Endothelial cell of umbilical vein (primary cell): ENCODE results near the gene MYMK.

Source experiments
- CTCF ChIP-seq, 2 donors: IDR thresholded peaks; 1 replicate in 1 of 2; 2 replicates in 1 of 2; pipeline ENCODE4 v1.5.1; 2011; ENCODE audit warnings: low read length in 2 of 2, mild to moderate bottlenecking in 2 of 2, moderate library complexity in 2 of 2, control low read depth in 1 of 2, inconsistent platforms in 1 of 2, low read depth in 1 of 2; ENCODE audit not compliant: insufficient read depth in 1 of 2; ENCODE audit errors: extremely low read depth in 1 of 2
- EZH2 ChIP-seq: IDR thresholded peaks from 2 replicates; pipeline ENCODE4 v1.6.1; 2012; ENCODE audit warnings: borderline replicate concordance, low read depth, mild to moderate bottlenecking, moderate library complexity, low read length, inconsistent platforms; ENCODE audit not compliant: severe bottlenecking
- FOS ChIP-seq: IDR thresholded peaks from 2 replicates; pipeline ENCODE4 v1.6.1; 2011; ENCODE audit warnings: mild to moderate bottlenecking, low read length, moderate library complexity, borderline replicate concordance; ENCODE audit not compliant: insufficient read depth
- GATA2 ChIP-seq: IDR thresholded peaks from 2 replicates; pipeline ENCODE4 v1.7.0; 2011; ENCODE audit warnings: low read depth, mild to moderate bottlenecking, moderate library complexity, mixed read lengths, low read length; ENCODE audit not compliant: insufficient read length, insufficient read depth
- JUN ChIP-seq: IDR thresholded peaks from 2 replicates; pipeline ENCODE4 v1.6.1; 2011; ENCODE audit warnings: borderline replicate concordance, low read depth; ENCODE audit not compliant: insufficient read length, insufficient read depth
- MYC ChIP-seq: IDR thresholded peaks from one replicate; pipeline ENCODE4 v1.6.1; 2011; ENCODE audit warnings: mild to moderate bottlenecking, low read depth, low read length
- POLR2A ChIP-seq: IDR thresholded peaks from 2 replicates; pipeline ENCODE4 v1.6.1; 2012; ENCODE audit warnings: low read depth, mild to moderate bottlenecking, control low read depth, low read length
- POLR2AphosphoS5 ChIP-seq: IDR thresholded peaks from 2 replicates; pipeline ENCODE4 v1.6.1; 2012; ENCODE audit warnings: low read depth, mild to moderate bottlenecking, control low read depth, low read length, moderate library complexity; ENCODE audit not compliant: insufficient read depth
- TF ChIP-seq, protein P1 (sequence below): IDR thresholded peaks from 2 replicates; pipeline ENCODE4 v1.6.1; 2011; ENCODE audit not compliant: insufficient read depth, insufficient read length

- TF ChIP-seq CTCF (IDR thresholded peaks at IDR 0.05; ENCODE audit: extremely low read depth in 1 of 2, insufficient read depth in 1 of 2, low read depth in 1 of 2, low read length in 2 of 2) (no peak), POLR2A (no peak), POLR2AphosphoS5 (no peak), JUN (no peak), GATA2 (no peak), EZH2 (no peak), MYC (no peak), FOS (no peak)
- TF ChIP-seq, protein P1, sequence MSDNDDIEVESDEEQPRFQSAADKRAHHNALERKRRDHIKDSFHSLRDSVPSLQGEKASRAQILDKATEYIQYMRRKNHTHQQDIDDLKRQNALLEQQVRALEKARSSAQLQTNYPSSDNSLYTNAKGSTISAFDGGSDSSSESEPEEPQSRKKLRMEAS = no peak
These were observed 19.2 kb upstream of the MYMK start for GRCh38 chr9:133543772-133544467.
